Uterus (tissue), 2 donors: ENCODE data around the gene NBEA.

ENCODE experiments used
- CTCF ChIP-seq, 4 experiments: fragments of 200-600 bp in 2 of 4; fragments of 450-650 bp in 2 of 4; sonication (generic) in 2 of 4; IDR thresholded peaks; one replicate each; pipeline ENCODE4 v1.5.1; 2016 to 2019; ENCODE audit warnings: antibody characterized with exemption in 4 of 4, mild to moderate bottlenecking in 2 of 4, moderate library complexity in 1 of 4
- POLR2A ChIP-seq, 2 donors: fragments of 450-650 bp; IDR thresholded peaks; one replicate each; pipeline ENCODE4 v1.6.1; 2016; ENCODE audit warnings: antibody characterized with exemption in 2 of 2, mild to moderate bottlenecking in 1 of 2, moderate library complexity in 1 of 2

- no peak for TF ChIP-seq CTCF (IDR thresholded peaks at IDR 0.05)
- no peak for TF ChIP-seq POLR2A (IDR thresholded peaks at IDR 0.05)
These were observed 506.4 kb downstream of the NBEA start for GRCh38 chr13:35448465-35448864.
